Melanocyte of skin (primary cell): ENCODE measurements around the gene ELAPOR1. TPM values are rescaled to one million over a fixed set of nuclear protein-coding genes. Genes with fewer than 3 reads are reported as not detected.

ENCODE experiments used
- small RNA-seq, 2 donors: library from RNA; depleted of rRNA; stranded (forward); fragments of <200 nt; gene quantifications; one replicate each; pipeline ENCODE3, GENCODE V24; 2012
- total RNA-seq, 2 donors: library from RNA; depleted of rRNA; stranded (reverse); fragments of >200 nt; gene quantifications; 2 replicates each; pipeline ENCODE4 v1.2.3, GENCODE V29; 2012

Gene ELAPOR1, protein sequence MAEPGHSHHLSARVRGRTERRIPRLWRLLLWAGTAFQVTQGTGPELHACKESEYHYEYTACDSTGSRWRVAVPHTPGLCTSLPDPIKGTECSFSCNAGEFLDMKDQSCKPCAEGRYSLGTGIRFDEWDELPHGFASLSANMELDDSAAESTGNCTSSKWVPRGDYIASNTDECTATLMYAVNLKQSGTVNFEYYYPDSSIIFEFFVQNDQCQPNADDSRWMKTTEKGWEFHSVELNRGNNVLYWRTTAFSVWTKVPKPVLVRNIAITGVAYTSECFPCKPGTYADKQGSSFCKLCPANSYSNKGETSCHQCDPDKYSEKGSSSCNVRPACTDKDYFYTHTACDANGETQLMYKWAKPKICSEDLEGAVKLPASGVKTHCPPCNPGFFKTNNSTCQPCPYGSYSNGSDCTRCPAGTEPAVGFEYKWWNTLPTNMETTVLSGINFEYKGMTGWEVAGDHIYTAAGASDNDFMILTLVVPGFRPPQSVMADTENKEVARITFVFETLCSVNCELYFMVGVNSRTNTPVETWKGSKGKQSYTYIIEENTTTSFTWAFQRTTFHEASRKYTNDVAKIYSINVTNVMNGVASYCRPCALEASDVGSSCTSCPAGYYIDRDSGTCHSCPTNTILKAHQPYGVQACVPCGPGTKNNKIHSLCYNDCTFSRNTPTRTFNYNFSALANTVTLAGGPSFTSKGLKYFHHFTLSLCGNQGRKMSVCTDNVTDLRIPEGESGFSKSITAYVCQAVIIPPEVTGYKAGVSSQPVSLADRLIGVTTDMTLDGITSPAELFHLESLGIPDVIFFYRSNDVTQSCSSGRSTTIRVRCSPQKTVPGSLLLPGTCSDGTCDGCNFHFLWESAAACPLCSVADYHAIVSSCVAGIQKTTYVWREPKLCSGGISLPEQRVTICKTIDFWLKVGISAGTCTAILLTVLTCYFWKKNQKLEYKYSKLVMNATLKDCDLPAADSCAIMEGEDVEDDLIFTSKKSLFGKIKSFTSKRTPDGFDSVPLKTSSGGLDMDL
- total RNA-seq, result under 1 TPM; under 0.01 TPM

DNA sequence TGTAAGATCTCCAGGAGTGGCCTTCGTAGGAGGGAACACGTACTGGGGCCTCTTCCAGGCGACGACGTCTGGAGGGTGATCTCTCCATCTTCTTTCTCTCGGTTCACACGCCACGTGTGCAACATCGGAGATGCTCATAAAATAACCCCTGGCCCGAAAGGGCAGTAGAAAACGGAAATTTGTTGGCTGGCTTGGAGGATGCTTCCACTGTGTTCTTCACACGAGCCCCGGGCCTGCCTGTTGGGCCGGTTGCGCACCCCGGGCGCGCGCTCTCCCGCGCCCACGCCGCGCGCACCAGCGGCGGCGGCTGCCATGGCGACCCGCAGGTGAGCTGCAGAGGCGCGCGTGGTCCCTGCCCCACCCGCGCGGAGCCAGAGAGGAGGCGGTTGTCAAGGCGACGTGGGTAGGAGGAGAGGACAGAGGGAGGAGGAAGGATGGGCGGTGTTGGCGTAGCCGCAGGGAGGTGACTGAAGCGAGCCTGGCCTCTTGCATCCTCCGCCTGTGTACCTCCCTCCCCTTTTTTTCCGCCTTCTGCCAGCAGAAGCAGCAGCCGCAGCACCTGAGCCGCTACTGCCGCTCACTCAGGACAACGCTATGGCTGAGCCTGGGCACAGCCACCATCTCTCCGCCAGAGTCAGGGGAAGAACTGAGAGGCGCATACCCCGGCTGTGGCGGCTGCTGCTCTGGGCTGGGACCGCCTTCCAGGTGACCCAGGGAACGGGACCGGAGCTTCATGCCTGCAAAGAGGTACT lies at the start of gene ELAPOR1:
Gene ELAPOR1, plus strand, starts transcription at position 526 of the 752 bp plus-strand sequence. Its CDS starts 69 bp downstream, at position 595.

DNA sequence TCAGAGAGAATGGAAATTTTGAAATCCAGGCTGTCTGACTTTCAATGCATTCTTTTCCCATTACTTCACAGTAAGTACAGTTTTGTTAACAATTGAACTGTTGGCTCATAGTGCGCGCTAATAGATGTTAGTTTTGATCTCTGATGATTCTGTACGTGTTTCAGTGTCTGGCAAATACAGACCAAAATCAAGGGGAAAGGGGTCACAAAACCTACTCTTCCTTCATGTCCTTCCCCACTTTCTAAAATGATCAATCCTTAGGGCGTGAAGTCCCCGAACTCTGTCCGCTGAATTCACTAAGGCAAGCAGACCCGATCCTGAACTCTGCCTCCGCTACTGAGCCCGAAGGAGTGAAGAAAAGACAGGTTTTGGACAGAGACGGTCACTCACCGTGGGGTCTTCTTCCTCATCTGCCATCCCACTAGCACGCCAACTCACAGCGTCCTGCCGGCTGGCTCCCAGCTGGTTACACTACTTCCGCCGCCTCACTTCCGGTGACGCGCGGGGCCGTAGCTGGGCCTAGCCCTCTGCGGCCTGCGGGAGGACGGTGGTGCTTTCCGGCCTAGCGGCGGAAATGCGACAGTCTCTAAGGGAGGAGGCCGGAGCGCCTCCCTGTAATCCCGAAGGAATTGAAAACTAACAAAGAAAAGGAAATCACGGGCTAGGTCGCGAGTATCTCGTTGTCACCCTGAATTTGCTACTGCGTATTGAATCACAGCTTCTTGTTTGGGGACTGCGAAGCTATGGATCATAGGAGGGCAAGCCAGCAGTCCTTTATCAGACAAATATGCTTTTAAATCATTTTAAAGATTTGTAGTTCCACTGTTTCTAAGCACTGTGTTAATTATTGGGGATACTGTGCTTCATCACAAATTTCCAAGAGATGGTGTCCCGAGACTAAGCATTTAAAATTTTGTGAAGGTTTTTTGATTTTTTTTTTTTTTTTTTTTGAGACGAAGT lies 38.1 kb upstream of the ELAPOR1 start, which contains the start of gene TAF13:
Gene TAF13, minus strand, starts transcription at position 473 of the 960 bp plus-strand sequence. Its CDS starts 56 bp downstream, at position 417.

DNA sequence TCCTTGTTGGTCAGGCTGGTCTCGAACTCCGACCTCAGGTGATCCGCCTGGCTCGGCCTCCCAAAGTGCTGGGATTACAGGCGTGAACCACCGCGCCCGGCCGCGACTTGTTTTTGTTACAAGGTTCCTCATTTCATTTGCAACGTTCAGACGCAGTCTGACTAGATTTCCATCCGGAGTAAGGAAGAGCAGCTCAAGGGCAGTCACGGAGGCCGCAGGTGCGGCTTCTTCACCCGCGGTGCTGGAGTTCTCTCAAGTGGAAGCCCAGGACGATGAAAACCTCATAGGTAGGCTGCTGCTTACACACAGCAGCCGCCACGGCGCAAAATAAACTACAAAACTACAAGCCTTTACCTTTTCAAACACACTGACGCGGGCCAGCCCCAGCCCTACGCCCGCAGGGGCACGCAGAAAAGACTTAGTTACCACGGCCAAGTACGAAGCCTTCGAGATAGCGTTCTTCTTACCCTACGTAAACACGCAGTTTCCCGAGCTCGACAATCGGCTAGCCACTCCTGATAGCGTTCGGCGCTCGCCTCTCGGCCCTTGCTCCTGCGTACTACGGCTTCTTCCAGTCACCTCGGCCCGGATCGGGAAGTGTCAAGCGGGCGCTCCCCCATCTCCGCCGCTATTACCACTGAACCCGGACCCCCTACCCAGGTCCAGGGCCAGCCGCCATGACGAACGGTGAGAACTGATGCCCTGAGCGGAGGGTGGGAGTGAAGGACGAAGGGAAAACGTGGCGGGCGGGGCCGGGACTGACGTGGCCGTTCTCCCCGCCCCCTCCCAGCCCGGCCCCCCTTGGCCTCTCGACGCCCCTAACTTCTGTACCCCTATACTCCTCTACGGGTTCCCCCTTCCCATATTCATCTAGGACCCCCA lies 23.5 kb upstream of the ELAPOR1 start, which contains the start of gene TMEM167B:
Gene TMEM167B, plus strand, starts transcription at position 569 of the 882 bp plus-strand sequence. Its CDS starts 109 bp downstream, at position 678.

Small RNA genes lying within 50 kb of the gene (small RNA-seq; reads per million reads assigned to genes)
- gene AL356488.2, result 0 reads per million in 2 donors

Other genes with a start within 250 kb of the ELAPOR1 start
- 10 to 100 TPM; 24.4 to 38.3 TPM for gene GPSM2, start 237.1 kb upstream of the ELAPOR1 start, total RNA-seq
- 10 to 100 TPM; 17.9 to 26.0 TPM for gene CLCC1, start 150.6 kb upstream of the ELAPOR1 start, total RNA-seq
- gene WDR47, start 72.0 kb upstream of the ELAPOR1 start, total RNA-seq, result 10 to 100 TPM; 20.0 to 23.1 TPM
- 10 to 100 TPM; 34.4 to 66.3 TPM for gene TAF13, start 38.1 kb upstream of the ELAPOR1 start, total RNA-seq
- gene TMEM167B, start 23.4 kb upstream of the ELAPOR1 start, total RNA-seq, result 10 to 100 TPM in 1 of 2 donors, 1 to 10 TPM in 1; 10.0 to 13.4 TPM
- 100 to 1,000 TPM; 109 to 141 TPM for gene SARS1, start 99.8 kb downstream of the ELAPOR1 start, total RNA-seq
- gene CELSR2, start 135.4 kb downstream of the ELAPOR1 start, total RNA-seq, result 10 to 100 TPM; 16.7 to 19.3 TPM
- 10 to 100 TPM; 20.3 to 58.9 TPM for gene PSRC1, start 169.0 kb downstream of the ELAPOR1 start, total RNA-seq
- under 1 TPM in 1 of 2 donors, not detected in 1; under 0.01 TPM for gene MYBPHL, start 192.9 kb downstream of the ELAPOR1 start, total RNA-seq